GM23338 (cell line): ENCODE results near the gene SLC25A3. TPM values are rescaled to one million over a fixed set of nuclear protein-coding genes. Genes with fewer than 3 reads are reported as not detected.

Experiments used
- ATAC-seq: fragments of 200-7000 bp; cut with Tn5 transposase; 3 replicates; pipeline ENCODE4 v1.9.1; 2020
- DNase-seq: peaks from one replicate; pipeline ENCODE4 v3.0.0-alpha.2; 2015; ENCODE audit warnings: low spot score
- H2AFZ ChIP-seq: fragments of 200-600 bp; sonication (generic); 2 replicates; pipeline ENCODE4 v1.8.0; 2016; ENCODE audit warnings: antibody characterized with exemption, mild to moderate bottlenecking, moderate library complexity
- H3F3A ChIP-seq: fragments of 200-600 bp; sonication (generic); replicated peaks from 2 replicates; pipeline ENCODE4 v1.8.0; 2017; ENCODE audit warnings: antibody characterized with exemption, mixed run types, low read depth
- H3K27ac ChIP-seq: fragments of 200-600 bp; sonication (generic); 2 replicates; pipeline ENCODE4 v1.6.1; 2016; ENCODE audit warnings: low read depth
- H3K27me3 ChIP-seq: fragments of 200-600 bp; sonication (generic); 2 replicates; pipeline ENCODE4 v1.8.0; 2016; ENCODE audit warnings: mild to moderate bottlenecking, mixed run types, moderate library complexity; ENCODE audit not compliant: insufficient read depth
- H3K36me3 ChIP-seq: fragments of 200-600 bp; sonication (generic); 2 replicates; pipeline ENCODE4 v1.8.0; 2016; ENCODE audit warnings: mild to moderate bottlenecking; ENCODE audit not compliant: insufficient read depth
- H3K4me1 ChIP-seq: fragments of 200-600 bp; sonication (generic); 2 replicates; pipeline ENCODE4 v1.8.0; 2016; ENCODE audit warnings: mild to moderate bottlenecking, moderate library complexity; ENCODE audit not compliant: insufficient read depth
- H3K4me2 ChIP-seq: fragments of 200-600 bp; sonication (generic); 2 replicates; pipeline ENCODE4 v1.7.1; 2017; ENCODE audit warnings: mixed run types
- H3K4me3 ChIP-seq: fragments of 200-600 bp; sonication (generic); 2 replicates; pipeline ENCODE4 v1.6.1; 2016; ENCODE audit warnings: mixed run types
- H3K79me2 ChIP-seq: fragments of 200-600 bp; sonication (generic); replicated peaks from 2 replicates; pipeline ENCODE4 v1.8.0; 2017; ENCODE audit warnings: mild to moderate bottlenecking; ENCODE audit not compliant: insufficient read depth
- H3K9me2 ChIP-seq: fragments of 200-600 bp; sonication (generic); 2 replicates; pipeline ENCODE4 v1.8.0; 2017; ENCODE audit not compliant: insufficient read depth
- H4K20me1 ChIP-seq: fragments of 200-600 bp; sonication (generic); replicated peaks from 2 replicates; pipeline ENCODE4 v1.8.0; 2017; ENCODE audit warnings: mild to moderate bottlenecking; ENCODE audit not compliant: insufficient read depth
- H3K27ac Mint-ChIP-seq: 2 replicates; pipeline ENCODE4 v1.8.0; 2020; ENCODE audit warnings: inconsistent platforms, mild to moderate bottlenecking, moderate library complexity, mixed read lengths
- H3K27me3 Mint-ChIP-seq: 3 replicates; pipeline ENCODE4 v1.8.0; 2022; ENCODE audit warnings: low read depth, mild to moderate bottlenecking, moderate library complexity, mixed read lengths, inconsistent platforms; ENCODE audit not compliant: insufficient read depth, poor library complexity
- H3K36me3 Mint-ChIP-seq: 3 replicates; pipeline ENCODE4 v1.8.0; 2021; ENCODE audit warnings: low read depth, mild to moderate bottlenecking, inconsistent platforms, moderate library complexity, mixed read lengths
- H3K4me1 Mint-ChIP-seq: 3 replicates; pipeline ENCODE4 v1.8.0; 2020; ENCODE audit warnings: mild to moderate bottlenecking, inconsistent platforms, mixed read lengths
- H3K4me3 Mint-ChIP-seq: 3 replicates; pipeline ENCODE4 v1.8.0; 2021; ENCODE audit warnings: moderate library complexity, mild to moderate bottlenecking, inconsistent platforms, mixed read lengths
- H3K9me3 Mint-ChIP-seq: 3 replicates; pipeline ENCODE4 v1.8.0; 2020; ENCODE audit warnings: moderate library complexity, mild to moderate bottlenecking, inconsistent platforms, mixed read lengths
- CREB1 ChIP-seq: fragments of 250-450 bp; sonication (Bioruptor Pico); IDR thresholded peaks from 2 replicates; pipeline ENCODE4 v1.5.0; 2020; ENCODE audit warnings: low read depth, mild to moderate bottlenecking, moderate library complexity
- EZH2 ChIP-seq: fragments of 200-600 bp; sonication (generic); IDR thresholded peaks from one replicate; pipeline ENCODE4 v1.8.0; 2017; ENCODE audit warnings: antibody characterized with exemption, mild to moderate bottlenecking, low read depth; ENCODE audit not compliant: unreplicated experiment
- EZH2phosphoT487 ChIP-seq: fragments of 200-600 bp; sonication (generic); IDR thresholded peaks from one replicate; pipeline ENCODE4 v1.8.1; 2018; ENCODE audit warnings: antibody characterized with exemption; ENCODE audit not compliant: unreplicated experiment
- JUNB ChIP-seq: IDR thresholded peaks from one replicate; pipeline ENCODE4 v1.6.1; 2016; ENCODE audit warnings: antibody characterized with exemption; ENCODE audit not compliant: unreplicated experiment
- NANOG ChIP-seq: IDR thresholded peaks from 2 replicates; pipeline ENCODE4 v1.6.1; 2016; ENCODE audit warnings: antibody characterized with exemption, borderline replicate concordance
- POLR2AphosphoS5 ChIP-seq: IDR thresholded peaks from 2 replicates; pipeline ENCODE4 v1.6.1; 2016; ENCODE audit warnings: antibody characterized with exemption, low read depth
- STAT1 ChIP-seq: IDR thresholded peaks from one replicate; pipeline ENCODE4 v1.6.1; 2016; ENCODE audit warnings: antibody characterized with exemption; ENCODE audit not compliant: unreplicated experiment
- ZNF114 ChIP-seq: fragments of 250-450 bp; sonication (Bioruptor Pico); IDR thresholded peaks from 2 replicates; pipeline ENCODE4 v1.5.0; 2020; ENCODE audit warnings: mild to moderate bottlenecking, moderate library complexity
- ZNF331 ChIP-seq: fragments of 250-450 bp; sonication (Bioruptor Pico); IDR thresholded peaks from 2 replicates; pipeline ENCODE4 v1.5.0; 2020; ENCODE audit warnings: low read depth, mild to moderate bottlenecking, moderate library complexity
- polyA plus RNA-seq: library from polyadenylated mRNA; unstranded; fragments of >200 nt; fragmentation: Nextera tagmentation; extraction: Ambion mirVana; gene quantifications from 2 replicates; pipeline ENCODE4 v1.2.1, GENCODE V29; 2016
- total RNA-seq: library from RNA; depleted of rRNA; stranded (reverse); fragments of >200 nt; shearing (Covaris generic); gene quantifications from 2 replicates; pipeline ENCODE4 v1.2.3, GENCODE V29; 2014
- TF ChIP-seq, protein P1 (sequence below): IDR thresholded peaks from 2 replicates; pipeline ENCODE4 v1.6.1; 2016; ENCODE audit warnings: antibody characterized with exemption
- TF ChIP-seq, protein P2 (sequence below), 2 experiments: fragments of 200-600 bp in 1 of 2; sonication (generic) in 1 of 2; conservative IDR thresholded peaks; 2 replicates each; pipeline versions ENCODE4 v1.5.1 to v1.6.1; 2016 to 2017; ENCODE audit warnings: antibody characterized with exemption in 2 of 2, low read depth in 2 of 2, mild to moderate bottlenecking in 2 of 2, moderate library complexity in 1 of 2
- TF ChIP-seq, protein P3 (sequence below): fragments of 250-450 bp; sonication (Bioruptor Pico); IDR thresholded peaks from 2 replicates; pipeline ENCODE4 v1.5.0; 2020; ENCODE audit warnings: mild to moderate bottlenecking, moderate library complexity

Gene SLC25A3
- total and polyA plus RNA-seq, 2 experiments from 2014 or later = 676 to 703 TPM

DNA sequence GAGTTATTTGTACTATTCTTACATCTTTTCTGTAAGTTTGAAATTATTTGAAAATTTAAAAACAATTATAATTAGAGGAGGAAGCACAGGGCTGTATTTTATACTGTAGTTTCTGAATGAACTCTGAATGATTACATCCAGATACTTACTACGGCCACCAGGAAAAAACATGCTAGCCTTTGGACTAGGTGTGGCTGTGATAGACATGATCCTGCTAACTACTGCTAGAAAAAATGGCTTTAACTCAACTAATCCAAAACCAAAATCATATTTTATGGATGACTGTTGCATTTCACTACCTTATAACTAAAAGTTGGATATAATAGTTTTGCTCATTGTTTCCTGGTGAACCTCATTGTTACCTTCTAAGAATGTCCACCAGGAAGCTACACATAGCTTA lies 15.1 kb upstream of the SLC25A3 start:
- no peaks in the 10 kb centered on the region for H3K27me3 Mint-ChIP-seq
- no peak overlapping the region for H3K27ac Mint-ChIP-seq
- H3K4me3 Mint-ChIP-seq = no peak overlapping the region
- Histone ChIP-seq H3F3A (no peaks in the 10 kb centered on the region), H2AFZ (no peak overlapping the region), H3K27me3 (no peaks in the 10 kb centered on the region), H4K20me1 (no peaks in the 10 kb centered on the region; the same call in 1 of the 2 replicates), H3K79me2 (no peaks in the 10 kb centered on the region), H3K4me2 (no peak overlapping the region), H3K27ac (no peak overlapping the region), H3K4me1 (no peaks in the 10 kb centered on the region), H3K36me3 (no peaks in the 10 kb centered on the region), H3K4me3 (no peak overlapping the region), H3K9me2 (no peaks in the 10 kb centered on the region)
- ATAC-seq (no peak), DNase-seq (no peak)
- no peaks in the 10 kb centered on the region for H3K36me3 Mint-ChIP-seq
- no peaks in the 10 kb centered on the region for H3K4me1 Mint-ChIP-seq
- no peak for TF ChIP-seq EZH2phosphoT487
- no peak for TF ChIP-seq CREB1 (CRISPR knock-in tag)
- no peak for TF ChIP-seq STAT1
- TF ChIP-seq, protein P1, sequence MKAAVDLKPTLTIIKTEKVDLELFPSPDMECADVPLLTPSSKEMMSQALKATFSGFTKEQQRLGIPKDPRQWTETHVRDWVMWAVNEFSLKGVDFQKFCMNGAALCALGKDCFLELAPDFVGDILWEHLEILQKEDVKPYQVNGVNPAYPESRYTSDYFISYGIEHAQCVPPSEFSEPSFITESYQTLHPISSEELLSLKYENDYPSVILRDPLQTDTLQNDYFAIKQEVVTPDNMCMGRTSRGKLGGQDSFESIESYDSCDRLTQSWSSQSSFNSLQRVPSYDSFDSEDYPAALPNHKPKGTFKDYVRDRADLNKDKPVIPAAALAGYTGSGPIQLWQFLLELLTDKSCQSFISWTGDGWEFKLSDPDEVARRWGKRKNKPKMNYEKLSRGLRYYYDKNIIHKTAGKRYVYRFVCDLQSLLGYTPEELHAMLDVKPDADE = no peak
- no peak for TF ChIP-seq EZH2
- TF ChIP-seq ZNF114 = no peak
- no peak for TF ChIP-seq ZNF331 (CRISPR knock-in tag)
- TF ChIP-seq POLR2AphosphoS5 = no peak
- no peaks in the 10 kb centered on the region for H3K9me3 Mint-ChIP-seq

DNA sequence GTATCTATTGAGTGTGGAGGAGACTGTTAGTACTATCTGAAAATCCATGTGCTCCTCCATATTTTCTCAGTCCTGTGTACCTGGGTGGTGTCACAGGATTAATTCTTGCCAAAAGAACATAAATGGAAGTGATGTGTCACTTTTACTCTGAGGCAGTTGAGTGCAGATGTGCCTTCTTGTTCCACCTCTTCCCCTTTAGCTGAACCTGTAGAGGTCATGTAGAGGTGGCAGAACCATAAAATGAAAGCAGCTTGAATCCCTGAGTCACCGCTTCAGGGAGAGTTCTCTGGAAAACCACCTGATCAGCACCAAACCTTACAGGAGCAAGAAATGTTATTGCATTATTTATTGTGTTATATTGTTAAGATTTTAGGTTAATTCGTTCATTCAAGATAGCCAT lies 14.7 kb upstream of the SLC25A3 start:
- H3K9me3 Mint-ChIP-seq = no peaks in the 10 kb centered on the region
- no peaks in the 10 kb centered on the region for H3K36me3 ChIP-seq
- no peaks in the 10 kb centered on the region for H3K79me2 ChIP-seq
- no peak overlapping the region for H3K27ac Mint-ChIP-seq
- H3K4me1 Mint-ChIP-seq = no peaks in the 10 kb centered on the region
- no peak overlapping the region for H3K4me3 Mint-ChIP-seq
- H3F3A ChIP-seq = no peaks in the 10 kb centered on the region
- no peaks in the 10 kb centered on the region for H3K36me3 Mint-ChIP-seq
- no peak overlapping the region for H3K4me3 ChIP-seq
- H3K4me2 ChIP-seq = no peak overlapping the region
- no peaks in the 10 kb centered on the region for H3K27me3 Mint-ChIP-seq
- H3K9me2 ChIP-seq = no peaks in the 10 kb centered on the region
- no peaks in the 10 kb centered on the region; the same call in 1 of the 2 replicates for H4K20me1 ChIP-seq
- no peaks in the 10 kb centered on the region for H3K27me3 ChIP-seq
- no peak for ATAC-seq
- DNase-seq = no peak
- no peaks in the 10 kb centered on the region for H3K4me1 ChIP-seq
- H3K27ac ChIP-seq = no peak overlapping the region
- no peak overlapping the region for H2AFZ ChIP-seq
- TF ChIP-seq ZNF331 (CRISPR knock-in tag) = no peak
- TF ChIP-seq NANOG = no peak
- TF ChIP-seq EZH2phosphoT487 = no peak
- no peak for TF ChIP-seq CREB1 (CRISPR knock-in tag)
- TF ChIP-seq, protein P2, sequence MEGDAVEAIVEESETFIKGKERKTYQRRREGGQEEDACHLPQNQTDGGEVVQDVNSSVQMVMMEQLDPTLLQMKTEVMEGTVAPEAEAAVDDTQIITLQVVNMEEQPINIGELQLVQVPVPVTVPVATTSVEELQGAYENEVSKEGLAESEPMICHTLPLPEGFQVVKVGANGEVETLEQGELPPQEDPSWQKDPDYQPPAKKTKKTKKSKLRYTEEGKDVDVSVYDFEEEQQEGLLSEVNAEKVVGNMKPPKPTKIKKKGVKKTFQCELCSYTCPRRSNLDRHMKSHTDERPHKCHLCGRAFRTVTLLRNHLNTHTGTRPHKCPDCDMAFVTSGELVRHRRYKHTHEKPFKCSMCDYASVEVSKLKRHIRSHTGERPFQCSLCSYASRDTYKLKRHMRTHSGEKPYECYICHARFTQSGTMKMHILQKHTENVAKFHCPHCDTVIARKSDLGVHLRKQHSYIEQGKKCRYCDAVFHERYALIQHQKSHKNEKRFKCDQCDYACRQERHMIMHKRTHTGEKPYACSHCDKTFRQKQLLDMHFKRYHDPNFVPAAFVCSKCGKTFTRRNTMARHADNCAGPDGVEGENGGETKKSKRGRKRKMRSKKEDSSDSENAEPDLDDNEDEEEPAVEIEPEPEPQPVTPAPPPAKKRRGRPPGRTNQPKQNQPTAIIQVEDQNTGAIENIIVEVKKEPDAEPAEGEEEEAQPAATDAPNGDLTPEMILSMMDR (conservative IDR thresholded peaks at IDR 0.05; ENCODE audit: low read depth in 2 of 2) = no peak
- no peak for TF ChIP-seq STAT1
- TF ChIP-seq, protein P3, sequence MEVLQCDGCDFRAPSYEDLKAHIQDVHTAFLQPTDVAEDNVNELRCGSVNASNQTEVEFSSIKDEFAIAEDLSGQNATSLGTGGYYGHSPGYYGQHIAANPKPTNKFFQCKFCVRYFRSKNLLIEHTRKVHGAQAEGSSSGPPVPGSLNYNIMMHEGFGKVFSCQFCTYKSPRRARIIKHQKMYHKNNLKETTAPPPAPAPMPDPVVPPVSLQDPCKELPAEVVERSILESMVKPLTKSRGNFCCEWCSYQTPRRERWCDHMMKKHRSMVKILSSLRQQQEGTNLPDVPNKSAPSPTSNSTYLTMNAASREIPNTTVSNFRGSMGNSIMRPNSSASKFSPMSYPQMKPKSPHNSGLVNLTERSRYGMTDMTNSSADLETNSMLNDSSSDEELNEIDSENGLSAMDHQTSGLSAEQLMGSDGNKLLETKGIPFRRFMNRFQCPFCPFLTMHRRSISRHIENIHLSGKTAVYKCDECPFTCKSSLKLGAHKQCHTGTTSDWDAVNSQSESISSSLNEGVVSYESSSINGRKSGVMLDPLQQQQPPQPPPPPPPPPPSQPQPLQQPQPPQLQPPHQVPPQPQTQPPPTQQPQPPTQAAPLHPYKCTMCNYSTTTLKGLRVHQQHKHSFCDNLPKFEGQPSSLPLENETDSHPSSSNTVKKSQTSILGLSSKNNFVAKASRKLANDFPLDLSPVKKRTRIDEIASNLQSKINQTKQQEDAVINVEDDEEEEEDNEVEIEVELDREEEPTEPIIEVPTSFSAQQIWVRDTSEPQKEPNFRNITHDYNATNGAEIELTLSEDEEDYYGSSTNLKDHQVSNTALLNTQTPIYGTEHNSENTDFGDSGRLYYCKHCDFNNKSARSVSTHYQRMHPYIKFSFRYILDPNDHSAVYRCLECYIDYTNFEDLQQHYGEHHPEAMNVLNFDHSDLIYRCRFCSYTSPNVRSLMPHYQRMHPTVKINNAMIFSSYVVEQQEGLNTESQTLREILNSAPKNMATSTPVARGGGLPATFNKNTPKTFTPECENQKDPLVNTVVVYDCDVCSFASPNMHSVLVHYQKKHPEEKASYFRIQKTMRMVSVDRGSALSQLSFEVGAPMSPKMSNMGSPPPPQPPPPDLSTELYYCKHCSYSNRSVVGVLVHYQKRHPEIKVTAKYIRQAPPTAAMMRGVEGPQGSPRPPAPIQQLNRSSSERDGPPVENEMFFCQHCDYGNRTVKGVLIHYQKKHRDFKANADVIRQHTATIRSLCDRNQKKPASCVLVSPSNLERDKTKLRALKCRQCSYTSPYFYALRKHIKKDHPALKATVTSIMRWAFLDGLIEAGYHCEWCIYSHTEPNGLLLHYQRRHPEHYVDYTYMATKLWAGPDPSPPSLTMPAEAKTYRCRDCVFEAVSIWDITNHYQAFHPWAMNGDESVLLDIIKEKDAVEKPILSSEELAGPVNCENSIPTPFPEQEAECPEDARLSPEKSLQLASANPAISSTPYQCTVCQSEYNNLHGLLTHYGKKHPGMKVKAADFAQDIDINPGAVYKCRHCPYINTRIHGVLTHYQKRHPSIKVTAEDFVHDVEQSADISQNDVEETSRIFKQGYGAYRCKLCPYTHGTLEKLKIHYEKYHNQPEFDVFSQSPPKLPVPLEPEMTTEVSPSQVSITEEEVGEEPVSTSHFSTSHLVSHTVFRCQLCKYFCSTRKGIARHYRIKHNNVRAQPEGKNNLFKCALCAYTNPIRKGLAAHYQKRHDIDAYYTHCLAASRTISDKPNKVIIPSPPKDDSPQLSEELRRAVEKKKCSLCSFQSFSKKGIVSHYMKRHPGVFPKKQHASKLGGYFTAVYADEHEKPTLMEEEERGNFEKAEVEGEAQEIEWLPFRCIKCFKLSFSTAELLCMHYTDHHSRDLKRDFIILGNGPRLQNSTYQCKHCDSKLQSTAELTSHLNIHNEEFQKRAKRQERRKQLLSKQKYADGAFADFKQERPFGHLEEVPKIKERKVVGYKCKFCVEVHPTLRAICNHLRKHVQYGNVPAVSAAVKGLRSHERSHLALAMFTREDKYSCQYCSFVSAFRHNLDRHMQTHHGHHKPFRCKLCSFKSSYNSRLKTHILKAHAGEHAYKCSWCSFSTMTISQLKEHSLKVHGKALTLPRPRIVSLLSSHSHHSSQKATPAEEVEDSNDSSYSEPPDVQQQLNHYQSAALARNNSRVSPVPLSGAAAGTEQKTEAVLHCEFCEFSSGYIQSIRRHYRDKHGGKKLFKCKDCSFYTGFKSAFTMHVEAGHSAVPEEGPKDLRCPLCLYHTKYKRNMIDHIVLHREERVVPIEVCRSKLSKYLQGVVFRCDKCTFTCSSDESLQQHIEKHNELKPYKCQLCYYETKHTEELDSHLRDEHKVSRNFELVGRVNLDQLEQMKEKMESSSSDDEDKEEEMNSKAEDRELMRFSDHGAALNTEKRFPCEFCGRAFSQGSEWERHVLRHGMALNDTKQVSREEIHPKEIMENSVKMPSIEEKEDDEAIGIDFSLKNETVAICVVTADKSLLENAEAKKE (CRISPR knock-in tag) = no peak
- TF ChIP-seq, protein P1 = no peak
- no peak for TF ChIP-seq JUNB
- TF ChIP-seq EZH2 = no peak
- TF ChIP-seq POLR2AphosphoS5 = no peak
- TF ChIP-seq ZNF114 = no peak
